ENCODE results near the gene ITGA2. TPM values are rescaled to one million over a fixed set of nuclear protein-coding genes. Genes with fewer than 3 reads are reported as not detected.

Gene ITGA2
- total RNA-seq, 1 experiment from 2014 or later: 11.6 TPM

Other genes starting within 250 kb of the ITGA2 start
- 22.6 and 39.5 TPM in 2 replicates for gene ITGA1, start 201.4 kb upstream of the ITGA2 start, total RNA-seq (2014; rRNA removed; shearing (Covaris generic))
- gene PELO, start 201.4 kb upstream of the ITGA2 start, total RNA-seq (2014; rRNA removed; shearing (Covaris generic)): 37.1 and 41.2 TPM in 2 replicates
- 17.2 and 19.8 TPM in 2 replicates for gene MOCS2, start 120.4 kb downstream of the ITGA2 start, total RNA-seq (2014; rRNA removed; shearing (Covaris generic))

Measured in HT-29 (cell line).